GM21423 (cell line): ENCODE results near the gene VPS41.

Experiments
- ATAC-seq: cut with Tn5 transposase; IDR thresholded peaks from one replicate; pipeline ENCODE4 v1.9.1; 2021; ENCODE audit warnings: mild to moderate bottlenecking, moderate library complexity; ENCODE audit not compliant: unreplicated experiment

The VPS41 gene

GRCh38 chr7:38817526-38817925 lies 91.5 kb downstream of the VPS41 start:
- no peak for ATAC-seq

GRCh38 chr7:38813768-38814167 lies 95.2 kb downstream of the VPS41 start:
- no peak for ATAC-seq

GRCh38 chr7:38806912-38807311 lies 102.1 kb downstream of the VPS41 start:
- ATAC-seq = no peak

- ATAC-seq = no peak
Measured at GRCh38 chr7:38801786-38802185, 107.2 kb downstream of the VPS41 start.

- no peak for ATAC-seq
Measured at GRCh38 chr7:38798552-38799267, 110.3 kb downstream of the VPS41 start.

GRCh38 chr7:38796626-38797501 lies 112.1 kb downstream of the VPS41 start:
- no peak for ATAC-seq

- ATAC-seq = no peak
Measured at GRCh38 chr7:38795593-38795992, 113.4 kb downstream of the VPS41 start.

- ATAC-seq = no peak
Measured at GRCh38 chr7:38781991-38782390, 127.0 kb downstream of the VPS41 start.

- ATAC-seq = no peak
Measured at GRCh38 chr7:38777609-38778008, 131.4 kb downstream of the VPS41 start.

GRCh38 chr7:38775506-38776175 lies 133.3 kb downstream of the VPS41 start:
- no peak for ATAC-seq

GRCh38 chr7:38773430-38773829 lies 135.6 kb downstream of the VPS41 start:
- no peak for ATAC-seq

- ATAC-seq = no peak
Measured at GRCh38 chr7:38760226-38760625, 148.8 kb downstream of the VPS41 start.

GRCh38 chr7:38759028-38759427 lies 150.0 kb downstream of the VPS41 start:
- ATAC-seq = no peak

- no peak for ATAC-seq
Measured at GRCh38 chr7:38757931-38758330, 151.1 kb downstream of the VPS41 start.

- ATAC-seq = no peak
Measured at GRCh38 chr7:38756521-38756920, 152.5 kb downstream of the VPS41 start.

GRCh38 chr7:38753347-38753746 lies 155.6 kb downstream of the VPS41 start:
- no peak for ATAC-seq

GRCh38 chr7:38751416-38751815 lies 157.6 kb downstream of the VPS41 start:
- no peak for ATAC-seq

- ATAC-seq = no peak
Measured at GRCh38 chr7:38748056-38748610, 160.9 kb downstream of the VPS41 start.

- no peak for ATAC-seq
Measured at GRCh38 chr7:38746438-38746837, 162.6 kb downstream of the VPS41 start.

GRCh38 chr7:38744746-38745145 lies 164.2 kb downstream of the VPS41 start:
- no peak for ATAC-seq

GRCh38 chr7:38743899-38744298 lies 165.1 kb downstream of the VPS41 start:
- ATAC-seq = no peak
